NCI-H2227 (cell line): Measurements from ENCODE around the gene FAM110A.
"Not testable (repeated sequence)": the region's sequence is repeated elsewhere in the genome, so short reads cannot be mapped to it uniquely, and the experiment has no call there.

Experiments used
- DNase-seq: peaks from one replicate; lab custom pipeline; 2025; ENCODE audit not compliant: unreplicated experiment; lab: John Stamatoyannopoulos, UW

FAM110A gene

GRCh38 chr20:833450-834150 lies at the start of gene FAM110A:
Gene FAM110A (plus strand): TSS chr20:833715. CDS start chr20:844805, 11,090 bp downstream.
- DNase-seq = peak; percentile 96

DNA sequence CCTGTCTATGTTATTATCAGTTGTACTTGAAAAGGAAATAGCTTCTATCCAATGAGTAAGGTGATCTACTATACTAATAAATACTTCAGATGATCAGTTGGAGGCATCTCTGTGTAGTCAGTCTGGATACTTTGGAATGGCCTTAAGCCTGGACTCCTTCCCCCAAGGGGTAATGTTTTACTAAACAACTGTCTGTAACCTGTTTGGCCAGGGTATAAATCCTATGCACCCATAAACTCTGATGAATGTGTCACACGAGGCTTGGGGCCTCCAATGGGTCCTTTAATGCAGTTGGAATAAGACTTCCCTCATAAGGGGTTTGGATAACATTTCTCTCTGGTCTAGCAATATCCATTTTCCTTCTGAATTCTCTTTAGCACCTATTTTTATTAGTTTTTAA lies 45.7 kb upstream of the FAM110A start:
- no peak for DNase-seq

DNA sequence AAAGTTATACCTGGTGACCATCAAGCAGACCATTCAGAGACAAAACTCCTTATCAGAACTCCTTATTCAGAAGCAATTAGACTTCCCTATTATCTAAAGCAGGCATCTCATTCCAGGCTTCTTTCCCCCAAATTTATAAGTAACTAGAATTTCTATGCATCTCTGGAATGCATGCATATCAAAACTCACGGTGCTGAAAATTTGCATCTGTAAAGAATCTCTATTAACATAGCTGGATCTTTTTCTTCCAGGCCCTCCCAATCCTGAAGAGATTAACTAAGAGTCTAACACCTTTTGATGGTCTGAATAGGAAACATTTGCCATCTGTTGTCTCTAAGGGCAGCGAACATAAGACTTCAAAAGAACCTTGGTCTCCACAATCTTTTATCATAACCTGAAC lies 42.5 kb upstream of the FAM110A start:
- no peak for DNase-seq

- no peak for DNase-seq
Measured at GRCh38 chr20:792248-792647, 41.3 kb upstream of the FAM110A start.

GRCh38 chr20:796921-797320 lies 36.6 kb upstream of the FAM110A start:
- DNase-seq = no peak

DNA sequence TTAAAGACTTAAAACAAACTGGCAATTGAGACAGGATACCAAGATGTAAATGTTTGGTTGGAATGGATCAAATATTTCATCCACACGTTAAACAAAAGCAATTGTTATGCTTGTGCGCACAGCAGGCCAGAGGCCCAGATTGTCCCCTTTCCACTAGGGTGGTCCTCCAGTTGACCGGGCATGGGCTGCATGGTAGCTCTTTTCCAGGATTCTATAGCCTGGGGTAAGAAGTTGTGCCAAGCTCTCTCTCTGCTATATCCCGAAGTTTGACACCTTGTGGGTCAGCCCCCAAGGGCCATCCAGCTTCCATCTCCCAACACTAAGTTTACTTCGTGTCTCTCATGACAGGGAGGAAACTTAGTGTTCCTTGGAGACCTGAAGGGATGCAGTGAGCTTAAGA lies 34.8 kb upstream of the FAM110A start:
- DNase-seq = not testable (repeated sequence)

DNA sequence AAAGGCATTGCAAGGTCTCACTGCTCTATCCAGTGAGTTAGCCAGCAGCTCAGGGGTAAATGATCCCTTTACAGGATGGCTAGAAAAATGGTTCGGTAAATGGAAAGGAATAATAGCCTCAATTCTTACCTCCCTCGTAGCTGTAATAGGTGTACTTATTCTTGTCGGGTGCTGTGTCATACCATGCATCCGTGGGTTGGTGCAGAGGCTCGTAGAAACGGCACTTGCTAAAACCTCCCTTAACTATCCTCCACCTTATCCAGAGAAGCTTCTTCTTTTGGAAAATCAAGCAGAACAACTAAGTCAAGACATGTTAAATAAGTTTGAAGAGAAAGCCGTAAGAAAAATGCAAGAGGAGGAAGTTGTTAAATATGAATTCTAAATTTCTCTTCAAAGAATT lies 33.5 kb upstream of the FAM110A start:
- not testable (repeated sequence) for DNase-seq

- no peak for DNase-seq
Measured at GRCh38 chr20:801678-802077, 31.8 kb upstream of the FAM110A start.

GRCh38 chr20:805713-806112 lies 27.8 kb upstream of the FAM110A start:
- peak; percentile 8 for DNase-seq

DNA sequence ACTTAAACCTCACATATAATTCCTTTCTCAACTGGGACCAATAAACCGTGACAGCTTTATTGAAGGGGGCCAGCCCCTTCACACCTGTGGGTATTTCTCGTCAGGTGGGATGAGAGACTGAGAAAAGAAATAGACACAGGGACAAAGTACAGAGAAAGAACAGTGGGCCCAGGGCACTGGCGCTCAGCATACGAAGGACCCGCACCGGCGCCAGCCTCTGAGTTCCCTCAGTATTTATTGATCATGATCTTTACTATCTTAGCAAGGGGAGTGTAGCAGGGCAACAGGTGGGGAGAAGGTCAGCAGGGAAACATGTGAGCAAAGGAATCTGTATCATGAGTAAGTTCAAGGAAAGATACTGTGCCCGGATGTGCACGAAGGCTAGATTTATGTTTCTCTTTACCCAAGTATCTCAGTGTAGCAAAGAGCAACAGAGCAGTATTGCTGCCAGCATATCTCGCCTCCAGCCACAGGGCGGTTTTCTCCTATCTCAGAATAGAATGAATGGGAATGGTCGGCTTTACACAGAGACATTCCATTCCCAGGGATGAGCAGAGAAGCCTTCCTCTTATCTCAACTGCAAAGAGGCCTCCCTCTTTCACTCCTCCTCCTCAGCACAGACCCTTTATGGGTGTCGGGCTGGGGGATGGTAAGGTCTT lies 21.6 kb upstream of the FAM110A start:
- DNase-seq = not testable (repeated sequence)

DNA sequence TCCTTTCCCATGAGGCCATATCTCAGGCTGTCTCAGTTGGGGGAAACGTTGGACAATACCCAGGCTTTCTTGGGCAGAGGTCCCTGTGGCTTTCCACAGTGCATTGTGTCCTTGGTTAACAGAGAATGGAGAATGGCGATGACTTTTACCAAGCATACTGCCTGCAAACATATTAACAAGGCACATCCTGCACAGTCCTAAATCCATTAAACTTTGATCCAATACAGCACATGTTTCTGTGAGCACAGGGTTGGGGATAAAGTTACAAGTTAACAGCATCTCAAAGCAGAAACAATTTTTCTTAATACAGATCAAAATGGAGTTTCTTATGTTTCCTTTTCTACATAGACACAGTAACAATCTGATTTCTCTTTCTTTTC lies 21.1 kb upstream of the FAM110A start:
- not testable (repeated sequence) for DNase-seq

DNA sequence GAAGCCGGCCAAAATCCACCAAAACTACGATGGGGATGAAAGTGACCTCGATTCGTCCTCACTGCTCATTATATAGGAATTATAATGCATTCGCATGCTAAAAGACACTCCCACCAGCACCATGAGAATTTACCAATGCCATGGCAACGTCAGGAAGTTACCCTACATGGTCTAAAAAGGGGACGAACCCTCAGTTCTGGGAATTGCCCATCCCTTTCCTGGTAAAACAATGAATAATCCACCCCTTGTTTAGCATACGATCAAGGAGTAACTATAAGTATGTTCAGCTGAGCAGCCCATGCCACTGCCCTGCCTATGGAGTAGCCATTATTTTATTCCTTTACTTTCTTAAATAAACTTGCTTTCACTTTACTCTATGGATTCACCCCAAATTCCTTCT lies 20.1 kb upstream of the FAM110A start:
- DNase-seq = no peak

GRCh38 chr20:815226-815625 lies 18.3 kb upstream of the FAM110A start:
- DNase-seq = no peak

GRCh38 chr20:815914-816606 lies 17.5 kb upstream of the FAM110A start:
- DNase-seq = peak; percentile 80

DNA sequence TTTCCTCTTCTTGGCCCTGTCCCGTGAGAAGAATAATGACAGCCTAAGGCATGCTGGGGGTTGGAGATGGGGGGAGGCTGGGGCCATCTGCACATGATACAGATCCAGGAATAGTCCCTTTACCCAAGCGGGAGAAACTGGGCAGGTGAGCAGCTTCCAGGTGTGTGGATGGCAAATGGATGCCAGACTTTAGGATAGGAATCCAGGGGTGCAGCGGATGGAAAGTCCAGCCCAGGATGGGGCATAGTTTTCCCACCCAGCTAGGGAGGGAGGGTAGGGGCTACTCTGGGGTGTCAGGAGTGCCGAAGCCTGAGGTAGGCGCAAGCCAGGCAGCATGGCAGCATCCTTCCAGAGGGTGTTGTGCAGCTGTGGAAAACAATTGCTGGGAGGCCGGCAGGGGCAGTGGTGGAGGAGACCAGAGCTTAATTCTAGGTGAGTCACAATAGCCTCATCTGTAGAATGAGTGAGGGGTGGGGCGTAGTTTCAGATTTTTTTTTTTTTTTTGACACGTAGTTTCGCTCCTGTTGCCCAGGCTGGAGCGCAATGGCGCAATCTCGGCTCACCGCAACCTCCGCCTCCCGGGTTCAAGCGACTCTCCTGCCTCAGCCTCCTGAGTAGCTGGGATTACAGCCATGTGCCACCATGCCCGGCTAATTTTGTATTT lies 15.4 kb upstream of the FAM110A start:
- DNase-seq = no peak

DNA sequence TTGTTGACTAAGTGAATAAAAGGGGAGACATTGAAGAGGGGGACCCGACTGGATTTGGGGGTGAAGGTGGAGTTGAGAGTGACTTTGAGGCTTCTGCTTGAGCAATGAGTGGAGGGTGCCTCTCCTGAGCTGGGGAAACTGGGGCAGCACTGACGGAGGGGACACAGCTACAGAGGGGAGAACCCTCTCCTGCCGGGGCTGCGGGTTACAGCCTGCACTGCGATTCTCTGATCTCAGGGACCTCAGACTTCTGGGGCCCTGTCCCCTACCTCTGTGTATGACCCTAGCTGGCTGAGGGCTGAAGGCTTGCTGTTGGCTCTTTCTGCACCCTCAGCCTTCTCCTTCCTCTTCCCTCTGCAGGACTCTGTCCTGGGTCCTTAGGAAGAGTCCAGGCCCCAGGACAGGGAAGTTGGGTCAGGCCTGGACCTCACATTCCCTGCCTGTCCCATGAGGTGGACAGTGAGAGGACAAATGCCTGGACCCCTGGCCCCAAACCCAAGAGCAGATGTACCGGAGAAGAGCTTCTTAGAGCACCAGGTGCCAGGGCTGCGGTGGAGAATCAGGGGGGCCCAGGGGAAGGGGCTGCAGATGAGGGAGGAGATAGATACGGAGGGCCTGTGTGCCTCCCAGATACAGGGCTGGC lies 13.7 kb upstream of the FAM110A start:
- no peak for DNase-seq

DNA sequence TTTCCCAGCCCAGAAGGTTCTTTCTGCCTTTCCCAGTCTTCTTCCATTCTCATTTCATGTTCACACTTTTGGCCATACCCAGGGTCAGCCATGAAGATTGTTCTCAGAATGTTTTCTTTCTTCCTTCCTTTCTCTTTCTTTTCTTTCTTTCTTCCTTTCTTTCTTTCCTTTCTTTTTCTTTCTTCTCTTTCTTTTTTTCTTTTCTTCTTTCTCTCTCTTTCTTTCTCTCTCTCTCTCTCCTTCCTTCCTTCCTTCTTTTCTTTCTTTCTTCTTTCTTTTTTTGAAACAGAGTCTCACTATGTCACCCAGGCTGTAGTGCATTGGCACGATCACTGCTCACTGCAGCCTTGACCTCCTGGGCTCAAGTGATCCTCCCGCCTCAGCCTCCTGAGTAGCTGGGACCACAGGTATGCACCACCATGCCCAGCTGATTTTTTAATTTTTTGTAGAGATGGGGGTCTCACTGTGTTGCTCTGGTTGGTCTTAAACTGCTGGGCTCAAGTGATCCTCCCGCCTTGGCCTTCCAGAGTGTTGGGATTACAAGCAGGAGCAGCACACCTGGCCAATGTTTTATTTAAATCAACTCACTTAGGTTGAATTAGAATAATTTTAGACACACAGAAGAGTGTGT lies 13.1 kb upstream of the FAM110A start:
- DNase-seq = no peak

DNA sequence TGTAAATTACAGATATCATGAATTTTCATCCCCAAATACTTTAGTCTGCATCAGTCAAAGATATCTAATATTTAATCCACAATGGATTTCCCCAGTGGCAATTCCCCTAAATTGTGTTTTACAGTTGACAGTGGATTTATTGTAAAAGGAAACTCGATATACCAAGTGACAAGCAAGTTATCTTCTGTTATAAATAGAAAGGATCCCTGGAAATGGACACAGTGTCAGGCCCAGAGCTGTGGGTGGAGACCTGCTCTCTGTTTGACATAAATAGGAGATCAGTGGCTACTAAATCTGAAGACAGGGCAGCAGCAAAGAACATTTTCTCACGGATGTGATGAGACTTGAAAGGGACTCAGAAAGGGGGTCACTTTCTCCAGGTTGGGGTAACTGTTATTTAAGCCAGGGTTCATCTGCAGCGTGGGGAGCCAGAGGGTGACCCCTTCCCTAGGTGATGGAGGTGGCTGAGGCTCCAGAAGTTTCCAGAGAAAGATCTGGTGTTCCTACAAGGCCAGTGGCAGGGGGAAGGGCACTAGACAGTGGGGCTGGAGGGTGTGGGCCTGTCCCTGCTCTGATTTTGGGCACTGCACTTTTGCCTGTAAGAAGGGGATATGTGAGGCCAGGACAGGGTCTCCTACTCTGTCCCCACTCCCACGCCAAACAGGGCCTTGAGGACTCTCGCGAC lies 12.3 kb upstream of the FAM110A start:
- no peak for DNase-seq

DNA sequence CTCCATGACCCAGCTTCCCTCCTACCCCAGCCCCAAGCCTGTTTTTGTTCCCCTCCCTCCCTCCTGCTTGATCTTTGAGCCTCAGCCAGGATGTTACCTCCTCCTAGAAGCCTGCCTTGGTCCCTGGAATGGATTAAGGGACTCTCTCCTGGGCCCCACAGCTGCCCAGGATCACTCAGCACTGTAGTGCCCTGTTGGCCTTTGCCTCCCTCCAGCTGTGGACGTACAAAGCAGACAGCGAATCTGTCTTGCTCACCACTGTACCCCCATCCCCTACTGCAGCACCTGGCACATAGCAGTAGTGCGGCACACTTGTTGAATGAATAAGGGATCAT lies 11.8 kb upstream of the FAM110A start:
- no peak for DNase-seq
